GM19468 (cell line): ENCODE measurements around the gene IQGAP3.
"Not testable (repeated sequence)": the region's sequence is repeated elsewhere in the genome, so short reads cannot be mapped to it uniquely, and the experiment has no call there.

Experiments
- ATAC-seq: cut with Tn5 transposase; IDR thresholded peaks from one replicate; pipeline ENCODE4 v1.9.1; 2021; ENCODE audit warnings: mild to moderate bottlenecking, moderate library complexity, moderate number of reproducible peaks; ENCODE audit not compliant: unreplicated experiment; ENCODE audit errors: extremely low read depth

The IQGAP3 gene

GRCh38 chr1:156572663-156573018, 276 bp upstream of the IQGAP3 start:
- no peak for ATAC-seq

- ATAC-seq = no peak
Observed at GRCh38 chr1:156571261-156571852, 1.0 kb downstream of the IQGAP3 start.

DNA sequence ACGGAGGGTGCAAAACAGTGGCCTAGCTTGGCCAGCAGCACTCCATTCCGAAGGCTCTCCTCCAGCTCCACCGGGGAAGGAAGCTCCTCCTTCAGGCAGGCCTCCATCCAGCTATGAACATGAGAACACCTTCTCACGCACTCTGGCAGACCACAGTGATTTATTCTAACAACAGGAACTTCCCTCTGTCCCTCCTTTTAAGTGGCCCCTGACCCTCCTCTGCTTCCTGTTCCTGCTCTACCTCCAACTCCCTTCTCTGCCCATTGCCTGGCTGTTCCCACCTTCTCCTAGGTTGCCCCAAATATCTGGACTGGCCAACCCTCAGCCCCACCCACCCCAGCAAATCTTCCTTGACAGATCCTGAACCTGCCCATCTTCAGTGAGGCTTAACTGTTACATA, 5.9 kb downstream of the IQGAP3 start:
- no peak for ATAC-seq

DNA sequence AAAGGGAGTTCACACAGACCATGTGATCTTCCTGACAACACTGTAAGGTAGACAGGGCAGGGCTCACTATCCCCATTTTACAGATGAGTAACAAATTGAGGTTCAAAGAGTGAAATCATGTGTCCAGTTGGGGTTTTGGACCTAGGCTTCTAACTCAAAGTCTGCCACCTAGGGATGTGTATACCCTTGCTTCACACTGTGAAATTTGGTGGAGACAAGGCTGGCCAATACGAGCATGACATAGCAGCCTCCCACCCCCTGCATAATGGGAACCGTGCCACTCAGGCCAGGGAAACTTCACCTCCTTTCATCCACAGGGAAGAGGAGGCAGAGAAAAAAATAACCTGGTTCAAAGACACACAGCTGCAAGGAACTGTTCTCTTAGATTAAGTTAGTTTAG, 6.8 kb downstream of the IQGAP3 start:
- ATAC-seq = no peak

GRCh38 chr1:156560585-156561163, 11.7 kb downstream of the IQGAP3 start:
- no peak for ATAC-seq

DNA sequence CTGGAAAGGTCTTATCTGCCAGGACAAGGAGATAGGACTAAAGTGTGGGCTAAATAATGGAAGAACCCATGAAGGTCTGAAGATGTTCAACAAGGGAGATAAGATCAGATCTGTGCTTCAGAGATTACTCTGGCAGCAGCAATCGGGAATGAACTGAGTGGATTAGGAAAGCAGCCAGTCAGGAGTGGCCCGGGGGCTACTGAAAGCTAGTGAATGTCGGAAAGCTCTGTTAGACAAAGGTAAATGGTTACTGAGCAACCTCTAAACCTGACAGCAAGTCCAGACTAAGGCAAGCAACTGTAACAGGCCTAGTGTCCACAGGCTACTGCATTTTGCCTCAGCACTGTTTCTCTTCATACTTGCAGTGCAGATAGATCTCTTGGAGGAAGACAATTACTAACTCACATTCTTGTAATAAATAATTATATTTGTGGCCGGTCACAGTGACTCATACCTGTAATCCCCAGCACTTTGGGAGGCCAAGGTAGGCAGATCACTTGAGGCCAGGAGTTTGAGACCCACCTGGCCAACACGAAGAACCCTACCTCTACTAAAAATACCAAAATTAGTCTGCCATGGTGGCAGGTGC, 12.5 kb downstream of the IQGAP3 start:
- ATAC-seq = no peak

- ATAC-seq = no peak
Observed at GRCh38 chr1:156559086-156559796, 13.1 kb downstream of the IQGAP3 start.

GRCh38 chr1:156556354-156556753, 16.0 kb downstream of the IQGAP3 start:
- ATAC-seq = no peak

GRCh38 chr1:156555715-156556114, 16.6 kb downstream of the IQGAP3 start:
- ATAC-seq = no peak

- ATAC-seq = no peak
Observed at GRCh38 chr1:156554971-156555370, 17.4 kb downstream of the IQGAP3 start.

GRCh38 chr1:156553860-156554485, 18.4 kb downstream of the IQGAP3 start:
- ATAC-seq = no peak

- ATAC-seq = not testable (repeated sequence)
Observed at GRCh38 chr1:156552937-156553336, 19.4 kb downstream of the IQGAP3 start.

DNA sequence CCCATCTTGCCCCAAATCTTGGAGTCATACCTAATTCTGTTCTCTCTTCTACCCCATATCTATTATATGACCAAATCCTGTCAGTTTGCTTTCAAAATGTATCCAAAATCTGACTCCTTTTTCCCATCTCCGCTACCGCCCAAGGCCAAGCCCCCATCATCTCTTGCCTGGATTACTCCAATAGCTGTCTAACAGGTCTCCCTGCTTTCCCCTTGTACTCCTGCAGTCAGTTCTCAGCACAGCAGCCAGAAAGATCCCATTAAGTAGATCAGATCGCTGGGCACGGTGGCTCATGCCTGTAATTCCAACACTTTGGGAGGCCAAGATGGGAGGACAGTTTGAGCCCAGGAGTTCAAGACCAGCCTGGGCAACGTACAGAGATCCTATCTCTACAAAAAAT, 19.8 kb downstream of the IQGAP3 start:
- no peak for ATAC-seq

DNA sequence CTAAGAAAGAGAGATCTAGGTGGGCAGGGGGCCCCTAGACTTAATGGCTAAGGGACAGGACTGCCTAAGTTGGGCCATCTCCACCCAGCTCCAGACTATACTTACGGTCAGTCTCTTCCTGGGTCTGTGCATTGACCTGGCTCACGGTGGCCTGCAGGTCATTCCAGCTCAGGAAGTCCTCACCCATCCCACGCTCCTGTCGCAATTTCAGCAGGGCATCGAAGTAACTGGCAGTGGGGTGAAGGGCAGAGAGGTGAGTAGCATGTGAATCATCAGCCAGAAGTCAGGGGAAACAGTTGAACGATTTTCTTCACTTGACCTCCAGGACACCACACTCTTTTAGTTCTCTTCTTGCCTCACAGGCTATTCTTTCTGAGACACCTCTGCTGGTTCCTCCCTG, 20.5 kb downstream of the IQGAP3 start:
- no peak for ATAC-seq

- ATAC-seq = no peak
Observed at GRCh38 chr1:156551066-156551643, 21.2 kb downstream of the IQGAP3 start.

DNA sequence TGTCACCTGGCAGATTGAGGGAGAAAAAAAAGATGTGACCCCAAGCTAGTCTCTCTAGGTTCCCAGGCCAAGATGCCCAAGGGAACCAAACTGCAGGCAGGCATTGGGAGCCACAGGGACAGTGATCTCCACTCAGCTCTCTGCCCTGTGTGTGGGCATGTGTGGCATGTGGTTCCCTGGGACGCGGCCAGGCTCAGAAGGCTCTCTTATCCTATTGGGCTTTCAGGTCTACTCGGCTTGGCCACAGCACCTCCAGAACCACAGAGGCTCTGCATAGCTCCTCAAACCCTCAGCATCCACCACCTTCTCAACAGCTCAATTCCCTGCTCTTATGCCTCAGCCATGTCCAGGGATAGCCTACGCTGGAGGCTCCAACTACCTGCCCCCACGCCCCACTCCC, 22.0 kb downstream of the IQGAP3 start:
- ATAC-seq = no peak

GRCh38 chr1:156549831-156550230, 22.5 kb downstream of the IQGAP3 start:
- no peak for ATAC-seq

GRCh38 chr1:156549390-156549789, 23.0 kb downstream of the IQGAP3 start:
- no peak for ATAC-seq

GRCh38 chr1:156547982-156548381, 24.4 kb downstream of the IQGAP3 start:
- ATAC-seq = no peak

DNA sequence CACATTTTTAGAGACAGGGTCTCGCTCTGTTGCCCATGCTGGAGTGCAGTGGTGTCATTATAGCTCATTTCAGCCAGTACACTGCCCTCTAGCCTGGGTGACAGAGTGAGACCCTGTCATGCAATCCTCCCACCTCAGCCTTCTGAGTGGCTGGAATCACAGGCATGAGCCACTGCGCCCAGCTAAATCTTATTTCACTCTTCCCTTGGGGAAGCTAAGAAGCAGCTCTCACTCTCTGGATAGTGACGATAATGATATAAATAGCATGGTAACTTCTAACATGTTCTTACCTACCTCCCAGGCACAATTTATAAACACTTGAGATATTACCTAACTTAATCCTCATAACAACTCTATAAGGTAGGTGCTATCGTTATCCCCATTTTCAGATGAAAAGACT, 24.9 kb downstream of the IQGAP3 start:
- no peak for ATAC-seq

GRCh38 chr1:156546267-156546666, 26.1 kb downstream of the IQGAP3 start:
- ATAC-seq = no peak
